ENCODE results near the gene CRIP1. TPM values are rescaled to one million over a fixed set of nuclear protein-coding genes. Genes with fewer than 3 reads are reported as not detected.

Gene CRIP1
- total and polyA plus RNA-seq, 10 of the 15 experiments (the other 5 are each of a cell fraction or from before 2014, with no cell fraction given), result 66.8 to 259 (median 154) TPM

DNA sequence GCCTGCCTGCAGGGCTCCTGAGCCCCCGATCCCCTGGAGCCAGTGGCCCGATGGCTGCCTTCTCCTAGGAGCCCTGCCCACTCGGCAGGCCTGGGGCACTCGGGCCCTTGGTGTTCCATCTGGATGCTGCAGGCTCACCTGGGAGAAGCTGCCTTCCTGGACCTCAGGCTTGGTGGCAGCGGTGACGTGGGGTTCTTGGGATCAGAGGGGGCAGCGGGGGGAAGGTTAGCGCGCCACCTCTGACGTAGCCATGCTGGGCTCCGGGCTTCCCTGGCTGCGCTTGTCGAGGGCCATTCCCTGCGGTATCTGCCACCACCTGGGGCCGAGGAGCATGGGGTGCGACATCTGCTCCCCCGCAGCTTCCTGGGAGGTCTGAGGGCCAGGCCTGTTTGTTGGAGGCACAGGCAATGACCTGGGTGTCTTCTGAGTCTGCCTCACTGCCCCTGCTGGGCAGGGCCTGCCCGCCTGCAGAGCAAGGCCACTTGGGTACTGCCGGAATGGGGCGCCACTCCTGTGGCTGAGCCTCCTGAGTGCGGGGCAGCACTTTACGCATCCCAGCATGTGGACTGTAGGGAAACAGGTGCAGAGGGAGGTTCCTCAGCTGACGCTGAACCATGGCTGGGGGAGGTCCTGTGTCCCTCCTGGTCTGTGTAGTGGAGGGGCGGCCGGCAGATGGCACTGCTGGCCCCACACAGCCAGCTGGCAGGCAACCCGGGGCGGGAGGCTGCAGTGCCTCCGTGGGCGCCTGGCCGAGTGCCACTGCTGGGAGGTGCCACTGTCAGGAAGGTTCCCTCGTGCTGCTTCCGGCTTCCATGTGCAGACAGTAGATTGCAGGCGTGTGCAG is 46.8 kb upstream of the CRIP1 start:
- H3K36me3 ChIP-seq (ENCODE audit: control insufficient read depth in 2 of 2, insufficient read depth in 2 of 2, low read length in 1 of 2), result peaks cover 0 to 15% of the 10 kb centered on the region in 2 experiments; a peak in 3 of 4 replicates
- H3K27me3 ChIP-seq (replicated peaks in 1 of 2; ENCODE audit: control insufficient read depth in 2 of 2, insufficient read depth in 2 of 2, low read length in 1 of 2), result no peaks in the 10 kb centered on the region
- ChIA-PET POLR2A (no interaction called here), CTCF (no interaction called here), RAD21 (ENCODE audit: unreplicated experiment) (no interaction called here), SMC1A (ENCODE audit: uncharacterized antibody, unreplicated experiment) (no interaction called here)
- WGBS (ENCODE audit: insufficient coverage, insufficient replicate concordance, low lambda C conversion rate, missing lambda C conversion rate), result 86% methylated on average over 33 of the region's 33 CpGs
- H3K27ac ChIP-seq (ENCODE audit: control insufficient read depth, insufficient read depth), result no peak overlapping the region
- no TSS peak for BruUV-seq (replicated peaks)
- H3K4me2 ChIP-seq (ENCODE audit: control insufficient read depth, insufficient read depth), result no peak overlapping the region
- no peaks in the 10 kb centered on the region for H3K9me3 ChIP-seq (replicated peaks; ENCODE audit: control insufficient read depth, insufficient read depth, low read length)
- no peak overlapping the region for H2AFZ ChIP-seq (ENCODE audit: control insufficient read depth, low read depth, low read length)
- FAIRE-seq (no peak), ATAC-seq (no peak), DNase-seq (ENCODE audit: low read depth, low spot score) (no peak)
- H4K20me1 ChIP-seq (ENCODE audit: control insufficient read depth, insufficient read depth), result no peaks in the 10 kb centered on the region
- H3K9ac ChIP-seq (ENCODE audit: control insufficient read depth, insufficient read depth, low read length), result no peak overlapping the region
- peaks cover 25% of the 10 kb centered on the region for H3K79me2 ChIP-seq (ENCODE audit: control insufficient read depth, insufficient read depth, low read length)
- no peak overlapping the region for H3K4me3 ChIP-seq
- in situ Hi-C loops (cut with MboI), result no loop called here
- intact Hi-C loops (cut with micrococcal nuclease; ENCODE audit: unreplicated experiment), result no loop called here
- no peaks in the 10 kb centered on the region for H3K4me1 ChIP-seq (ENCODE audit: control insufficient read depth, insufficient read depth, low read length)
- TF ChIP-seq GABPA (IDR thresholded peaks at IDR 0.05; ENCODE audit: low read depth) (no peak), CHD4 (IDR thresholded peaks at IDR 0.05) (no peak), GATAD2B (conservative IDR thresholded peaks at IDR 0.05; ENCODE audit: low read depth) (no peak), POLR2A (IDR thresholded peaks at IDR 0.05; ENCODE audit: low read depth, low read length) (peak; percentile 24; the same call in 1 of the 2 replicates), ZNF24 (IDR thresholded peaks at IDR 0.05) (no peak), SIN3A (IDR thresholded peaks at IDR 0.05; ENCODE audit: low read depth, low read length) (no peak), PML (IDR thresholded peaks at IDR 0.05; ENCODE audit: low read length) (no peak)
- TF ChIP-seq, protein P1, sequence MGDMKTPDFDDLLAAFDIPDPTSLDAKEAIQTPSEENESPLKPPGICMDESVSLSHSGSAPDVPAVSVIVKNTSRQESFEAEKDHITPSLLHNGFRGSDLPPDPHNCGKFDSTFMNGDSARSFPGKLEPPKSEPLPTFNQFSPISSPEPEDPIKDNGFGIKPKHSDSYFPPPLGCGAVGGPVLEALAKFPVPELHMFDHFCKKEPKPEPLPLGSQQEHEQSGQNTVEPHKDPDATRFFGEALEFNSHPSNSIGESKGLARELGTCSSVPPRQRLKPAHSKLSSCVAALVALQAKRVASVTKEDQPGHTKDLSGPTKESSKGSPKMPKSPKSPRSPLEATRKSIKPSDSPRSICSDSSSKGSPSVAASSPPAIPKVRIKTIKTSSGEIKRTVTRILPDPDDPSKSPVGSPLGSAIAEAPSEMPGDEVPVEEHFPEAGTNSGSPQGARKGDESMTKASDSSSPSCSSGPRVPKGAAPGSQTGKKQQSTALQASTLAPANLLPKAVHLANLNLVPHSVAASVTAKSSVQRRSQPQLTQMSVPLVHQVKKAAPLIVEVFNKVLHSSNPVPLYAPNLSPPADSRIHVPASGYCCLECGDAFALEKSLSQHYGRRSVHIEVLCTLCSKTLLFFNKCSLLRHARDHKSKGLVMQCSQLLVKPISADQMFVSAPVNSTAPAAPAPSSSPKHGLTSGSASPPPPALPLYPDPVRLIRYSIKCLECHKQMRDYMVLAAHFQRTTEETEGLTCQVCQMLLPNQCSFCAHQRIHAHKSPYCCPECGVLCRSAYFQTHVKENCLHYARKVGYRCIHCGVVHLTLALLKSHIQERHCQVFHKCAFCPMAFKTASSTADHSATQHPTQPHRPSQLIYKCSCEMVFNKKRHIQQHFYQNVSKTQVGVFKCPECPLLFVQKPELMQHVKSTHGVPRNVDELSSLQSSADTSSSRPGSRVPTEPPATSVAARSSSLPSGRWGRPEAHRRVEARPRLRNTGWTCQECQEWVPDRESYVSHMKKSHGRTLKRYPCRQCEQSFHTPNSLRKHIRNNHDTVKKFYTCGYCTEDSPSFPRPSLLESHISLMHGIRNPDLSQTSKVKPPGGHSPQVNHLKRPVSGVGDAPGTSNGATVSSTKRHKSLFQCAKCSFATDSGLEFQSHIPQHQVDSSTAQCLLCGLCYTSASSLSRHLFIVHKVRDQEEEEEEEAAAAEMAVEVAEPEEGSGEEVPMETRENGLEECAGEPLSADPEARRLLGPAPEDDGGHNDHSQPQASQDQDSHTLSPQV (IDR thresholded peaks at IDR 0.05), result no peak

Measured in GM12878 (cell line).